PC-9 (cell line): ENCODE results near the gene NPW.

ENCODE experiments used
- EZH2 ChIP-seq: fragments of 200-600 bp; sonication (generic); IDR thresholded peaks from 2 replicates; pipeline ENCODE4 v1.8.0; 2017; ENCODE audit warnings: antibody characterized with exemption, low read depth
- TF ChIP-seq, protein P1 (sequence below): fragments of 200-600 bp; sonication (generic); conservative IDR thresholded peaks from 2 replicates; pipeline ENCODE4 v1.6.1; 2017; ENCODE audit warnings: mixed run types, antibody characterized with exemption, mild to moderate bottlenecking, moderate library complexity

DNA sequence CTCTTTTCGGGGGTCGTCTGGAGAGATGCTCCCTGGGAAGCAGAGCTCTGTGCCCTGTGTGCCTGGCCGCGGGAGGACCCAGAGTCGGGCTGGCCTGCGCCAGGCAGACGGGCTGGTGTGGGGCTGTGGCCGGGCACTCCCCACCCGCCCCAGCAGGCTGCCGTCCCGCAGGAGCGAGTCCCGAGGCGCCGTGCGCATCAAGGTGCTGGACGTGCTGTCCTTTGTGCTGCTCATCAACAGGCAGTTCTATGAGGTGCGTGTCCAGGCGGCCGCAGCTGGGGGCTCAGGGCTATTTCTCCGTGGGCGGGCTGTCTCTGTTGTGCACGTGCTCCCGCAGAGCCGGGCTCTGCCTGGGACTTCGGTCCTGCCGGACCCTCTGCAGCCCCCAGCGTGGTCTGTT, 43.2 kb downstream of the NPW start:
- TF ChIP-seq, protein P1, sequence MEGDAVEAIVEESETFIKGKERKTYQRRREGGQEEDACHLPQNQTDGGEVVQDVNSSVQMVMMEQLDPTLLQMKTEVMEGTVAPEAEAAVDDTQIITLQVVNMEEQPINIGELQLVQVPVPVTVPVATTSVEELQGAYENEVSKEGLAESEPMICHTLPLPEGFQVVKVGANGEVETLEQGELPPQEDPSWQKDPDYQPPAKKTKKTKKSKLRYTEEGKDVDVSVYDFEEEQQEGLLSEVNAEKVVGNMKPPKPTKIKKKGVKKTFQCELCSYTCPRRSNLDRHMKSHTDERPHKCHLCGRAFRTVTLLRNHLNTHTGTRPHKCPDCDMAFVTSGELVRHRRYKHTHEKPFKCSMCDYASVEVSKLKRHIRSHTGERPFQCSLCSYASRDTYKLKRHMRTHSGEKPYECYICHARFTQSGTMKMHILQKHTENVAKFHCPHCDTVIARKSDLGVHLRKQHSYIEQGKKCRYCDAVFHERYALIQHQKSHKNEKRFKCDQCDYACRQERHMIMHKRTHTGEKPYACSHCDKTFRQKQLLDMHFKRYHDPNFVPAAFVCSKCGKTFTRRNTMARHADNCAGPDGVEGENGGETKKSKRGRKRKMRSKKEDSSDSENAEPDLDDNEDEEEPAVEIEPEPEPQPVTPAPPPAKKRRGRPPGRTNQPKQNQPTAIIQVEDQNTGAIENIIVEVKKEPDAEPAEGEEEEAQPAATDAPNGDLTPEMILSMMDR, result no peak
- no peak for TF ChIP-seq EZH2
